ENCODE measurements around the gene SPAG6.

Gene SPAG6

DNA sequence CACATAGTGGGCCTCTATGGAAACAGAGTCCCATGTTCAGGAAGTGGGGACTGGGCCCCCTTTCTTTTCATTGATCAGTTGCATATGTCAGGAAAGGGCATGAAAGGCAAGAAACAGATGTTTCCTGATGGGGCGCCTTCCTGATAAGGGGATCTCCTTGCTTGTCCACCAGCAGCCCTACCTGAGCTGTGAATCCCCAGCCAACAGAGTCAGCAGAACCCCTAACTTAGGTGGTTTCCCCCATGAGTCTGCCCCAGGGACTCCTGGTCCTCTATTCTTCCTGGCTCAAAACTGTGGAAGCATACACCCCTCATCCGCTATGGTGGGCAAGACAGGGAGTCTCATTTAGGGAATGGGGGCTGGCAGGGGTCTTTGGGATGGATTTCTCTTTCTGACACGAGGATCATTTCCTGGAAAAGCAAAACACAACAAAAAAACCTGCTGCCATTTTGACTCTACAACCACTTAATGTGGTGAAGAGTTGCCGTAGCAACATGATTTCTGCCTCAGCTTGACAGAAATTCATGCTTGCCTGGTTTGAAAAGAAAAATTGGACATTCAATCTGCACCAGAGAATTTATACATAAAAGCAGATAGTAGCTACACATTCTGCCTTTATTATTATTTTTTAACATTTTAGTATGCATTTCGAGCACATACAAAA lies 119.8 kb downstream of the SPAG6 start:
- H3K27ac ChIP-seq = peak overlapping the region; percentile 32; the same call in 1 of the 2 replicates

DNA sequence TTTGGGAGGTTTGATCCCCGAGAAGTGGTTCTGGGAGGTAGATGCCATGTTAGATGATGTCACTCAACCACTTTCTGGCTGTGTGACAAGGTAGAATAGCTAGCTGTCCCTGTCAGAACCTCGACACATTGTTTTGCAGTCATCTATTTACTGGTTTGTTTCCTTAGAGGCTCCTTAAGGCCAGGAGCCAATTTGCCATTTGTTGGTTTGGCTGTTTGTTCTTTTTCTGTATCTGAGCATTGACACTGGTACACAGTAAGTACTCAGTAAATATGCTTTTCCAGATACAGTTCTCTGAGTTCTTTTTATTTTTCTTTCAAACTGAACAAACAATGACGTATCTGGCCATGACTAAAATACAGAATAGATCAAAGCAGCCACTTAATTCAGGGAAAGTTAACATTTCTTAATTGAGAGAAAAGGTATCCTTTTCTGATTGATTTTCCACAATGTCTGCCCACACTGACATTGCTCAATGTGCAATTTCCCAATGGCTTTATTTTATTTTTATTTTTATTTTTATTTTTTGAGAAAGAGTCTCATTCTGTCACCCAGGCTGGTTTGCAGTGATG lies 121.6 kb downstream of the SPAG6 start:
- TF ChIP-seq, protein P1, sequence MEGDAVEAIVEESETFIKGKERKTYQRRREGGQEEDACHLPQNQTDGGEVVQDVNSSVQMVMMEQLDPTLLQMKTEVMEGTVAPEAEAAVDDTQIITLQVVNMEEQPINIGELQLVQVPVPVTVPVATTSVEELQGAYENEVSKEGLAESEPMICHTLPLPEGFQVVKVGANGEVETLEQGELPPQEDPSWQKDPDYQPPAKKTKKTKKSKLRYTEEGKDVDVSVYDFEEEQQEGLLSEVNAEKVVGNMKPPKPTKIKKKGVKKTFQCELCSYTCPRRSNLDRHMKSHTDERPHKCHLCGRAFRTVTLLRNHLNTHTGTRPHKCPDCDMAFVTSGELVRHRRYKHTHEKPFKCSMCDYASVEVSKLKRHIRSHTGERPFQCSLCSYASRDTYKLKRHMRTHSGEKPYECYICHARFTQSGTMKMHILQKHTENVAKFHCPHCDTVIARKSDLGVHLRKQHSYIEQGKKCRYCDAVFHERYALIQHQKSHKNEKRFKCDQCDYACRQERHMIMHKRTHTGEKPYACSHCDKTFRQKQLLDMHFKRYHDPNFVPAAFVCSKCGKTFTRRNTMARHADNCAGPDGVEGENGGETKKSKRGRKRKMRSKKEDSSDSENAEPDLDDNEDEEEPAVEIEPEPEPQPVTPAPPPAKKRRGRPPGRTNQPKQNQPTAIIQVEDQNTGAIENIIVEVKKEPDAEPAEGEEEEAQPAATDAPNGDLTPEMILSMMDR (conservative IDR thresholded peaks at IDR 0.05) = no peak
- peak overlapping the region; percentile 68 for H3K27ac ChIP-seq

More for the DNA sequence above, 119.8 kb downstream of the SPAG6 start:
- TF ChIP-seq, protein P1 (conservative IDR thresholded peaks at IDR 0.05) = no peak
- no peak for TF ChIP-seq ZFX (IDR thresholded peaks at IDR 0.05)
